ENCODE data around the gene C11orf21. TPM values are rescaled to one million over a fixed set of nuclear protein-coding genes. Genes with fewer than 3 reads are reported as not detected.

Gene C11orf21
- total and polyA plus RNA-seq, 2 experiments from 2014 or later = not detected

DNA sequence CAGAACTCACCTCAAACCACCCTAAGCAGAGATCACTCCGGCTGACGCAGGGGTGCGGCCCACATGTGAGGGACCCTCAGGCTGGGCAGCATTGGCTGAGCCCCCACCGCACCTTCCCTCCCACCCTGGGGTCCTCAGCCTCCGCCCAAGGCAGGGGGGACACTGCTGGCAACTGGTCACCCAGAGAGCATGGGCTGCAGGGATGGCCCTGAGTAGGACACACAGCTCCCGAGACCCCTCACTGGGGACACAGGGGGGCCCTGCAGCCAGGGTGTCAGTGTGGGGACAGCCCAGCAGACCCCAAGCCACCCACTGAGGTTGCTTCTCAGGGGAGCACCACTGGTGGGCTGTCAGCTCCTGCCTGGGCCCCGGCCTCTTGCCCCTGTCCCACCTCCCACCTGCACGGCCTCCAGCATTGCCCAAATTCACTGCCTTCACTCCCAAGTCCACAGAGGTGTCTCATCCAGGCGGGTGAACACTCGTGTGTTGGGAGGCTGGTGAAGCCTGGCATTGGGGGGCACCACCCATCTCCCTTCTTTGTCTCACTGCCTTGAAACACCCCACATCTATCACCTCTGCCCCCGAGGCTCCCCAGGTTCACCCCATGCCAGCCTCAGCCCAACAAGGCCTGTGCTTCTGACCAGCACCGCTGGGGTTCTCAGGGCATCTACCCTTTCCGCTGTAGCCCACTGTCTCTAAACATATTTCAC is 4.7 kb downstream of the C11orf21 start:
- Histone ChIP-seq H3K36me3 (ENCODE audit: low read depth) (no peaks in the 10 kb centered on the region), H2AFZ (no peak overlapping the region), H3K27me3 (replicated peaks; ENCODE audit: insufficient read depth) (peaks cover 6% of the 10 kb centered on the region; the same call in 1 of the 2 replicates), H3K9me2 (ENCODE audit: insufficient read depth) (no peaks in the 10 kb centered on the region), H3K9ac (no peak overlapping the region), H4K20me1 (ENCODE audit: insufficient read depth) (no peaks in the 10 kb centered on the region), H3K4me2 (ENCODE audit: unreplicated experiment) (no peak overlapping the region), H3K79me2 (ENCODE audit: insufficient read depth) (no peaks in the 10 kb centered on the region), H3K27ac (no peak overlapping the region), H3K9me3 (ENCODE audit: low read depth) (no peaks in the 10 kb centered on the region), H3F3A (ENCODE audit: insufficient read depth) (no peaks in the 10 kb centered on the region), H3K4me3 (no peak overlapping the region), H3K4me1 (ENCODE audit: insufficient read depth) (no peaks in the 10 kb centered on the region)
- no peak for DNase-seq
- no peak for TF ChIP-seq EZH2 (IDR thresholded peaks at IDR 0.05; ENCODE audit: insufficient read depth, poor library complexity, severe bottlenecking)
- no peak for TF ChIP-seq EZH2phosphoT487 (IDR thresholded peaks at IDR 0.05; ENCODE audit: insufficient read depth, low read depth)
- in situ Hi-C loops (cut with MboI) = loop anchor here (10.0 to 25.0 kb wide), 2 partner anchors 110 to 128 kb away; no protein-coding TSS in a partner anchor
- 52 to 59% methylated on average over 10 to 11 of the region's 13 CpGs for WGBS, 2 experiments (ENCODE audit: low coverage in 1 of 2, low lambda C conversion rate in 2 of 2, missing lambda C conversion rate in 2 of 2)

DNA sequence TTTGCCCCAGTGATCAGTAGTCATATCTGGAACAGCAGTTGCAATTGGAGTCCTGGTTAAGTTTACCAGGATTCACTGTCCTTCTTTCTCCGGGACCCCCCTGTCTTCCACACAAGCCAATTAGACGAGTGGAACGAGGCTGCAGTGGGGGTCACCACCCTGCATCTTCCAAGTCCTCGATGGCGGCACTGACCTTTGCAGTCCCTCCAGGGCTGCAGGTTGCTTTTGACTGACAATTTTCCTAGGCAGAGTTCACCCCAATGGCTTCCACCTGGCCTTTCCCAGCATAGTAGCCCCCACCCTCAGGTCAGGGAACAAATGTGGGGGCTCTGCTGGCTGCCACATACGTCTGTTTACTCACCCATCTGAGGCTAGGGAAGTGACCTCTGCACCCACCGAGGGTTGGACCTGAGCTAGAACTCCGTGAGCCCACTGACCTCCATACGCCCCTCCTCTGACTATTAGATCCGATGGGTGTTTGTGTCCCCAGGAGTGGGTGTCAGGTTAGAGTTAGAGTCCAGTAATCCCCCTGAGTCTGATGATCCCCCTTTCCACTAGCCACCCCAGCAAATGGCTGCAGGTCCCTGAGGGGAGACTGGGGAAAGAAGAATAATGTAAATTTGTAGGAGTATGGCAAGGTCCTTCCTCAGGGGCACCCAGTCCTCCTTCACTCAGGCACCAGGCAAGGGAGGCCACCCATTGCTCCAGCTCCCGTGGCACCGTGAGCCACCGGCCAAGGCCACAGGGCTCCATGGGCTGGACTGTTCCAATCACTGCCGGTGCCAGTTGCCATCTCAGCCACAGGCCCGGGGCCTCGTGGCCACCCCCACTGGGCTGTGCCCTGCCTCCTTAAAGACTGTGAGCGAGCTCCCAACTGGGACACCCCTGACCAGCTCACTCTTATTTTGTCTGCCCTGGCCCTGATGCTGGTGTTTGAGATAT is 5.5 kb downstream of the C11orf21 start:
- no peaks in the 10 kb centered on the region for H3K9me2 ChIP-seq (ENCODE audit: insufficient read depth)
- peaks cover 6% of the 10 kb centered on the region; the same call in 1 of the 2 replicates for H3K27me3 ChIP-seq (replicated peaks; ENCODE audit: insufficient read depth)
- H3K79me2 ChIP-seq (ENCODE audit: insufficient read depth) = no peaks in the 10 kb centered on the region
- TF ChIP-seq EZH2 (IDR thresholded peaks at IDR 0.05; ENCODE audit: insufficient read depth, poor library complexity, severe bottlenecking) = no peak
- TF ChIP-seq EZH2phosphoT487 (IDR thresholded peaks at IDR 0.05; ENCODE audit: insufficient read depth, low read depth) = no peak
- no peaks in the 10 kb centered on the region for H4K20me1 ChIP-seq (ENCODE audit: insufficient read depth)
- 52 to 56% methylated on average over 17 of the region's 17 CpGs for WGBS, 2 experiments (ENCODE audit: low coverage in 1 of 2, low lambda C conversion rate in 2 of 2, missing lambda C conversion rate in 2 of 2)
- no peak overlapping the region for H3K4me2 ChIP-seq (ENCODE audit: unreplicated experiment)
- no peak overlapping the region for H3K4me3 ChIP-seq
- no peaks in the 10 kb centered on the region for H3F3A ChIP-seq (ENCODE audit: insufficient read depth)
- H3K27ac ChIP-seq = no peak overlapping the region
- no peaks in the 10 kb centered on the region for H3K36me3 ChIP-seq (ENCODE audit: low read depth)
- no peak overlapping the region for H3K9ac ChIP-seq
- H2AFZ ChIP-seq = no peak overlapping the region
- in situ Hi-C loops (cut with MboI) = loop anchor here (10.0 to 25.0 kb wide), 2 partner anchors 109 to 129 kb away; no protein-coding TSS in a partner anchor
- no peaks in the 10 kb centered on the region for H3K9me3 ChIP-seq (ENCODE audit: low read depth)
- H3K4me1 ChIP-seq (ENCODE audit: insufficient read depth) = no peaks in the 10 kb centered on the region
- DNase-seq = no peak

DNA sequence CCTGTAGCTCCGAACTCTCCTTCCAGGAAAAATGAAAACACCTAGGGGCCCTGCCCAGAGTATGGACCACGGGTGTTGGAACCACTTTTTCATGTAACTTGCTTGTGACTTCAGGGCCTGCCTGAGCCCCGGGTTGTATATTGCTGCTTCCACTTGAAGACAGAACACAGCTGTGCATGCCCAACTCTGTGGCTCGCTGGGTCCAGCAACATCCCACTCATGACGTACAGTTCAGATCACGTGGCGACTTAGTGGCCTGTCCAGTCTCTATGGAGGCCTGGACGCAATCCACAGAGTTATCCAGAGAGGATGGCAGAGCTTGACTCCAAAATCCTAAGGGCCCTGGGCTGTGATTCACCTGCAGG is 6.8 kb downstream of the C11orf21 start:
- Histone ChIP-seq H3K79me2 (ENCODE audit: insufficient read depth) (no peaks in the 10 kb centered on the region), H3K4me1 (ENCODE audit: insufficient read depth) (no peaks in the 10 kb centered on the region), H3F3A (ENCODE audit: insufficient read depth) (no peaks in the 10 kb centered on the region), H3K4me2 (ENCODE audit: unreplicated experiment) (no peak overlapping the region), H3K9me2 (ENCODE audit: insufficient read depth) (no peaks in the 10 kb centered on the region), H3K27ac (no peak overlapping the region), H3K36me3 (ENCODE audit: low read depth) (no peaks in the 10 kb centered on the region), H4K20me1 (ENCODE audit: insufficient read depth) (no peaks in the 10 kb centered on the region), H3K27me3 (replicated peaks; ENCODE audit: insufficient read depth) (peaks cover 8% of the 10 kb centered on the region; the same call in 1 of the 2 replicates), H3K4me3 (no peak overlapping the region), H2AFZ (no peak overlapping the region), H3K9ac (no peak overlapping the region), H3K9me3 (ENCODE audit: low read depth) (no peaks in the 10 kb centered on the region)
- in situ Hi-C loops (cut with MboI) = loop anchor here (10.0 to 25.0 kb wide), 2 partner anchors 108 to 130 kb away; no protein-coding TSS in a partner anchor
- no peak for DNase-seq
- WGBS, 2 experiments (ENCODE audit: low coverage in 1 of 2, low lambda C conversion rate in 2 of 2, missing lambda C conversion rate in 2 of 2) = 44 to 60% methylated on average over 7 to 8 of the region's 8 CpGs
- no peak for TF ChIP-seq EZH2 (IDR thresholded peaks at IDR 0.05; ENCODE audit: insufficient read depth, poor library complexity, severe bottlenecking)
- no peak for TF ChIP-seq EZH2phosphoT487 (IDR thresholded peaks at IDR 0.05; ENCODE audit: insufficient read depth, low read depth)

Data from GM23248 (cell line).